Suprapubic skin (tissue), 4 donors: ENCODE data around the gene CCN5. TPM values are rescaled to one million over a fixed set of nuclear protein-coding genes. Genes with fewer than 3 reads are reported as not detected.

Experiments
- DNase-seq, 2 donors: peaks; one replicate each; pipeline ENCODE4 v3.0.0-alpha.2; 2019; ENCODE audit warnings: low spot score in 2 of 2
- H3K27ac ChIP-seq: fragments of 200-600 bp; sonication (generic); one replicate; pipeline ENCODE4 v1.5.1; 2019
- H3K27me3 ChIP-seq: fragments of 200-600 bp; sonication (generic); one replicate; pipeline ENCODE4 v1.5.1; 2019
- H3K36me3 ChIP-seq: fragments of 200-600 bp; sonication (generic); one replicate; pipeline ENCODE4 v1.5.1; 2019
- H3K4me1 ChIP-seq: fragments of 200-600 bp; sonication (generic); one replicate; pipeline ENCODE4 v1.5.1; 2019
- H3K4me3 ChIP-seq: fragments of 200-600 bp; sonication (generic); one replicate; pipeline ENCODE4 v1.5.1; 2019; ENCODE audit warnings: mild to moderate bottlenecking
- H3K9me3 ChIP-seq: fragments of 200-600 bp; sonication (generic); one replicate; pipeline ENCODE4 v1.5.1; 2019
- EP300 ChIP-seq: sonication (generic); formaldehyde crosslinking; IDR thresholded peaks from one replicate; pipeline ENCODE4 v1.6.1; 2017; ENCODE audit warnings: antibody characterized with exemption
- POLR2A ChIP-seq, 2 donors: fragments of 450-650 bp; IDR thresholded peaks; one replicate each; pipeline ENCODE4 v1.6.1; 2017; ENCODE audit warnings: antibody characterized with exemption in 2 of 2, mild to moderate bottlenecking in 2 of 2, moderate library complexity in 2 of 2
- POLR2AphosphoS5 ChIP-seq, 3 donors: sonication (generic); formaldehyde crosslinking; IDR thresholded peaks; one replicate each; pipeline ENCODE4 v1.6.1; 2017; ENCODE audit warnings: antibody characterized with exemption in 3 of 3
- WGBS: methylation state at CpG from one replicate; pipeline ENCODE4 v1.1.5; 2018; 5-methylcytosine and 5-hydroxymethylcytosine counted together
- total RNA-seq, 4 donors: library from RNA; depleted of rRNA; stranded (reverse); fragments of >200 nt; gene quantifications; one replicate each; pipeline ENCODE4 v1.1.0, GENCODE V29; 2016
- TF ChIP-seq, protein P1 (sequence below), 2 donors: fragments of 200-600 bp in 1 of 2; fragments of 450-650 bp in 1 of 2; sonication (generic) in 1 of 2; IDR thresholded peaks; one replicate each; pipeline ENCODE4 v1.5.1; 2016 to 2019; ENCODE audit warnings: antibody characterized with exemption in 2 of 2, mild to moderate bottlenecking in 1 of 2, moderate library complexity in 1 of 2

The CCN5 gene
- total RNA-seq, 4 donors from 2014 or later, result 40.1 to 137 (median 87.9) TPM

DNA sequence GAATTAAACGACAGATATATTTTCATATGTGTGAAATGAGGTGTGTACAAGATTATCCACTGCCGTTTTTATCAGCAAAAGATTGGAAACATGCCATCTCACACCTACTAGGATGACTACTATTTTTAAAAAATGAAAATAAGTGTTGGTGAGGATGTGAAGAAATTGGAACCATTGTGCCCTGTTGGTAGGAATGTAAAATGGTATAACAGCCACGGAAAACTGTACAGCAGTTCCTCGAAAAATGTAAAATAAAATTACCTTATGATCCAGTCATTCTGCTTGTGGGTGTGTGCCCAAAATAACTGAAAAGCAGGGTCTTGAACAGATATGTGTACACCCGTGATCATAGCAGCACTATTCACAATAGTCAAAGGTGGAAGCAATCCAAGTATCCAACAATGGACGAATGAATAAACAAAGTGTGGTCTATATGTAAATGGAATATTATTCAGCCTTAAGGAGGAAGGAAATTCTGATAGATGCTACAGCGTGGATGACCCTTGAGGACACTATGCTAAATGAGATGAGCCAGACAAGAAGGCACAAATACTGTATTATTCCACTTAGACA is 27.0 kb upstream of the CCN5 start:
- H3K4me1 ChIP-seq, result peaks cover 29% of the 10 kb centered on the region
- no peaks in the 10 kb centered on the region for H3K27me3 ChIP-seq
- WGBS, result 44% methylated on average over 7 of the region's 7 CpGs
- H3K27ac ChIP-seq, result no peak overlapping the region
- TF ChIP-seq POLR2A (IDR thresholded peaks at IDR 0.05) (no peak), POLR2AphosphoS5 (IDR thresholded peaks at IDR 0.05) (no peak), EP300 (no peak)
- TF ChIP-seq, protein P1, sequence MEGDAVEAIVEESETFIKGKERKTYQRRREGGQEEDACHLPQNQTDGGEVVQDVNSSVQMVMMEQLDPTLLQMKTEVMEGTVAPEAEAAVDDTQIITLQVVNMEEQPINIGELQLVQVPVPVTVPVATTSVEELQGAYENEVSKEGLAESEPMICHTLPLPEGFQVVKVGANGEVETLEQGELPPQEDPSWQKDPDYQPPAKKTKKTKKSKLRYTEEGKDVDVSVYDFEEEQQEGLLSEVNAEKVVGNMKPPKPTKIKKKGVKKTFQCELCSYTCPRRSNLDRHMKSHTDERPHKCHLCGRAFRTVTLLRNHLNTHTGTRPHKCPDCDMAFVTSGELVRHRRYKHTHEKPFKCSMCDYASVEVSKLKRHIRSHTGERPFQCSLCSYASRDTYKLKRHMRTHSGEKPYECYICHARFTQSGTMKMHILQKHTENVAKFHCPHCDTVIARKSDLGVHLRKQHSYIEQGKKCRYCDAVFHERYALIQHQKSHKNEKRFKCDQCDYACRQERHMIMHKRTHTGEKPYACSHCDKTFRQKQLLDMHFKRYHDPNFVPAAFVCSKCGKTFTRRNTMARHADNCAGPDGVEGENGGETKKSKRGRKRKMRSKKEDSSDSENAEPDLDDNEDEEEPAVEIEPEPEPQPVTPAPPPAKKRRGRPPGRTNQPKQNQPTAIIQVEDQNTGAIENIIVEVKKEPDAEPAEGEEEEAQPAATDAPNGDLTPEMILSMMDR (IDR thresholded peaks at IDR 0.05), result no peak
- H3K36me3 ChIP-seq, result no peaks in the 10 kb centered on the region
- no peaks in the 10 kb centered on the region for H3K9me3 ChIP-seq
- no peak for DNase-seq
- no peak overlapping the region for H3K4me3 ChIP-seq

DNA sequence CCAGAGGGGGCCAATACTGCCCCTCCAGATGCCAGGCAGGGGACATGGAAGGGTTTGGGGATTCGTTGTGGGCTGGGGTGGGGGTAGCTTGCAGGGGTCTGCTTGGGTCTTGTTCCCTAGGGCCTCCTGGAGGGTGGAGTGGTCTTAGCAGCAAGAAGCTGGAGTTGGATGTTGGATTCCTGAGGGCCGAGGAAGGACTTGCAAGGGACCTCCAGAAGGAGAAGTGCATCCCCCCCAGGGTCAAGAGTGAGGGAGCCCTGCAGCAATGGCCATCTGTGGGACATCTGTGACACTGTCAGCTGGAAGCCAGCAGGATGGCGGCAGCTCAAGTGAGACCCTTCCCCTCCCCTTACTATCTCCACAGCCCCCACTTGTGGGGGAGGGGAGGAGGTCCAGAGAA is 25.4 kb upstream of the CCN5 start:
- TF ChIP-seq POLR2A (IDR thresholded peaks at IDR 0.05) (no peak), EP300 (no peak), POLR2AphosphoS5 (IDR thresholded peaks at IDR 0.05) (no peak)
- TF ChIP-seq, protein P1 (IDR thresholded peaks at IDR 0.05), result no peak
- no peak for DNase-seq
- H3K9me3 ChIP-seq, result no peaks in the 10 kb centered on the region
- H3K27ac ChIP-seq, result no peak overlapping the region
- no peak overlapping the region for H3K4me3 ChIP-seq
- H3K4me1 ChIP-seq, result peaks cover 43% of the 10 kb centered on the region
- no peaks in the 10 kb centered on the region for H3K36me3 ChIP-seq
- 43% methylated on average over 1 of the region's 3 CpGs for WGBS
- H3K27me3 ChIP-seq, result no peaks in the 10 kb centered on the region

DNA sequence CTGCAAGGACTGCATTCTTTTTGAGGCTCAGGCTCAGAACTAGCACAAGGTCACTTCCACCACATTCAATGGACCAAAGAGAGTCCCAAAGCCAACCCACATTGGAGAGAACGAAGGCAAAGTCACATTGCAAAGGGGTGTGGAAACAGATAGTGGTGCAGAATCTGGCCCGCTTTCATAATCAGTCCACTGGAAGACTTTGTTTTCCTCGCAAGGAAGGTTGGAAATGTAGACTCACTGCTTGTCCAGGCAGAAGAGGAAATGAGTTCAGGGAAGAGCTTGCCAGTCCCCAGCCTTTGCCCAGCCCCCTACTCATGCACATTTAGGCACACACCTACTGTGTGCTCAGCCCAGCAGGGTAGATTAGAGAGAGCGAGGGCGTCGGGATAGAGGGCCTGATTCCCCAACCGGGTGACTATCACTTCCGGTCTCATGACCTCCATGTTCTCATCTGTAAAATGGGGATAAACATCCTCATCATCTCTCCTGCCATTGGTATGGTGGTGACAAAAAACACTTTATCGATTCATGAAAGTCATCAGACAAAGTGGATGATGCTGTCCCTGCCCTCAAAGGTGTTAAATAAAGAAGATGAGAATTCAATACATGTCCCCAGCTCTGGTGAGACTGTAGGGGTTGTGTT is 24.3 kb upstream of the CCN5 start:
- no peak overlapping the region for H3K4me3 ChIP-seq
- TF ChIP-seq POLR2A (IDR thresholded peaks at IDR 0.05), result no peak
- no peaks in the 10 kb centered on the region for H3K9me3 ChIP-seq
- H3K27ac ChIP-seq, result peak overlapping the region; percentile 69
- no peaks in the 10 kb centered on the region for H3K36me3 ChIP-seq
- H3K27me3 ChIP-seq, result no peaks in the 10 kb centered on the region
- peaks cover 44% of the 10 kb centered on the region for H3K4me1 ChIP-seq
- no peak for DNase-seq
- 71% methylated on average over 9 of the region's 9 CpGs for WGBS

DNA sequence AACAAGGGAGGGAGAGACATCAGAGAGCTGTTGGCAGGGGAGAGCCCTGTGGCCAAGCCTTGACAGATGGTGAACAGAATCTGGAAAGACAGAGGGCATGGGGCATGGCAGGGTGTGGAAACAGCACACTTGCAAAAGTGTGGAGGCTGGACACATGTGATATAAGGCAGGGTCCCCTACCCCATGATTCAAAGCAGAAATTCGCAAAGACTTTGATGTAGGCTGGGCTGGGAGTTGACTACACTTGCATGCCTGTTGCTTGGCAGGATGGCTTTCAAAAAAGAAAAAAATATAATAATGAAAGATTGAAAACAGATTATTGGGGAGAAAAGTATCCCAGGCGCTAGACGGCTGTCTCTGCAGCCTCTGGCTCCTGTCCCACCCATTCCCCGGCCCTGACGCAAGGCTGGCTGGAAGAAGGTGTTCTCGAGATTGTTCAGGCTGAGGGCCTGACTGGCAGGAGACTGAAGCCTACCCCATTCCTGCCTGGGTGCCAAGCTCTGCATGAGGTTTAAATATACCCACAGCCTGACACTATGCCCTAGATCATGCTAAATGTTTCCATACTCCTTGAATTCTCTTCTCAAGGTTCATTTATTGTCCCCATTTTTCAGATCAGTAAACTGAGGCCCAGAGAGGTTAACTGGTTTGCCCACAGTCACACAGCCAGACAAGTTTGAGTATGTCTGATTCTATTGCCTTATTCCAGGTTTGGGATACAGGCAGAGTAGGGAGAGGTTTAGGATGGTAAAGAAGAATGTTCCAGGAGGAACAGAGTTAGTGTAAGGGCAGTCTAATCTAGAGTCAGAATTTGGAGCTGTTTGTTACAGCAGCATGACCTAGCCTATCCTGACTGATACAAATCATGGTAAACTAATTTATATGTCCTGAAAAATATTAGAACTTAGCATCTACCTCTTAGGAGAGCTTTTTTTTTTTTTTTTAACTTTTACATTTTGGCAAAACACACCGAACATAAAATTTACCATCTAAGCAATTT is 23.4 kb upstream of the CCN5 start:
- TF ChIP-seq, protein P1 (IDR thresholded peaks at IDR 0.05), result no peak
- TF ChIP-seq POLR2A (IDR thresholded peaks at IDR 0.05) (no peak), POLR2AphosphoS5 (IDR thresholded peaks at IDR 0.05) (peak in 1 of 3 donors; percentile 64), EP300 (peak; percentile 66)
- Histone ChIP-seq H3K9me3 (no peaks in the 10 kb centered on the region), H3K4me3 (no peak overlapping the region), H3K36me3 (no peaks in the 10 kb centered on the region), H3K27ac (peak overlapping the region; percentile 86), H3K27me3 (no peaks in the 10 kb centered on the region), H3K4me1 (peaks cover 50% of the 10 kb centered on the region)
- WGBS, result 35% methylated on average over 7 of the region's 7 CpGs
- peak; percentile 84 to 89 for DNase-seq

DNA sequence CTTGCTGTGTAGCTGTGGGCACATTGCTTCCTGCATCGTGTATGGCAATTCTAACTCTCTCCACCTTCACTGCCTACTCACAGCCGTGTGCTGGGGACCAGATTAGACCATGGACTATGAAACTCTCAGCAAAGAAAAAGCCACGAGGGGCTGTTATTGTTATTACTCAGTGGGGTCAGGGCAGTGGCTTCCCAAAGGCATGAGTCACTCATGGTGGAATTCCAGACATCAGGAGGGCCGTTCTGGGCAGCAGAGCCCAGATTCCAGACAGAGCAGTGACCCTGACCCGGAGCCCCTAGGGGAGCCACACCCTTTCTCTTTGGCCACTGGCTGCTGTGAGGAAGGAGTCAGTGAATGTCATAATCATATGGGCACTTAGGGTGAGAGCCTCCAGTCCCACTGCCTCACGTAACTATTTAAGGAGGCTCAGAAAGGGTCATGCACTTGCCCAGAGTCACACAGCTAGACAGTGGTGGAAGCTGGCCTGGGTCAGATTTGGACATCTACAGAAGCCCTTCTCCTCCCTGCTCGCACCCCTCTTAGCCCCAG is 22.2 kb upstream of the CCN5 start:
- WGBS, result 30% methylated on average over 6 of the region's 7 CpGs
- DNase-seq, result peak; percentile 89 to 91
- Histone ChIP-seq H3K27me3 (no peaks in the 10 kb centered on the region), H3K4me3 (no peak overlapping the region), H3K27ac (peak overlapping the region; percentile 86), H3K4me1 (peaks cover 52% of the 10 kb centered on the region), H3K9me3 (no peaks in the 10 kb centered on the region), H3K36me3 (no peaks in the 10 kb centered on the region)
- TF ChIP-seq EP300 (no peak), POLR2AphosphoS5 (IDR thresholded peaks at IDR 0.05) (peak in 2 of 3 donors; percentile 56 to 82)
